ENCODE measurements around the gene CHID1. TPM values are rescaled to one million over a fixed set of nuclear protein-coding genes. Genes with fewer than 3 reads are reported as not detected.

CHID1 gene
- total and polyA plus RNA-seq, 2 of the 4 experiments (the other 2 are of a cell fraction), result 34.2 to 121 TPM

DNA sequence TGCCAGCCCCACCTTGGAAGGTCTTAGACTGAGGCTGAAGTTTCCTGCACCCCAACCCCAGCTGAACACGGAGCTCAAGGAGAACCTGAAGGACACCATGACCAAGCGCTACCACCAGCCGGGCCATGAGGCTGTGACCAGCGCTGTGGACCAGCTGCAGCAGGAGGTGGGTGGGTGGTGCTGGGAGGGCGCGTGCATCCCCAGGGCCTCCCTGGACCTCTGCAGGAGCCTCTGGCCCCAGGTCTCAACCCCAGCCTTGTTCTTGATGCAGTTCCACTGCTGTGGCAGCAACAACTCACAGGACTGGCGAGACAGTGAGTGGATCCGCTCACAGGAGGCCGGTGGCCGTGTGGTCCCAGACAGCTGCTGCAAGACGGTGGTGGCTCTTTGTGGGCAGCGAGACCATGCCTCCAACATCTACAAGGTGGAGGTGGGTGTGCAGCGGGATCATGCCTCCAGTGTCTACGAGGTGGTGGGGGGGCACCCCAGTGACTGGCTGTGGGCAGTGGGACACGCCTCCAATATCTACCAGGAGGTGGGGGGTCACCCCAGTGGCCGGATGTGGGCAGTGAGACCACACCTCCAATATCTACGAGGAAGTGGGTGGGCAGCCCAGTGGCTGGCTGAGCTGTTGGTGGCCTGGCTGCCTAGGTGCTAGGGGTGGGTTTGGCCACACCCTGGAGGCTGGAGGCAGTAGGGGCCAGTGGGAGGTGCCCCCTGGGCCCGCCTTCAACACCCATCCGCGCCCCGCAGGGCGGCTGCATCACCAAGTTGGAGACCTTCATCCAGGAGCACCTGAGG lies 73.2 kb downstream of the CHID1 start:
- Histone ChIP-seq H4K91ac (ENCODE audit: insufficient read depth, low read depth, low read length) (no peak overlapping the region), H3K9ac (ENCODE audit: low read depth, low read length) (no peak overlapping the region), H2AK5ac (ENCODE audit: low read depth, low read length) (no peak overlapping the region), H4K5ac (ENCODE audit: low read depth, low read length) (no peak overlapping the region), H3K56ac (ENCODE audit: extremely low read depth, insufficient read depth, low read length) (no peak overlapping the region), H3K4ac (ENCODE audit: low read depth, low read length) (no peak overlapping the region), H3K4me1 (ENCODE audit: control insufficient read depth, insufficient read depth, low read length) (peaks cover 25% of the 10 kb centered on the region), H4K8ac (ENCODE audit: low read depth in 2 of 2, low read length in 2 of 2) (peak overlapping the region in 1 of 2 experiments; percentile 17; a peak in 1 of 4 replicates), H2BK120ac (ENCODE audit: low read depth, low read length) (no peak overlapping the region), H4K20me1 (ENCODE audit: insufficient read depth, low read length) (peaks cover 87% of the 10 kb centered on the region), H3K23ac (ENCODE audit: low read depth, low read length) (no peak overlapping the region), H3K27ac (ENCODE audit: insufficient read depth, low read length) (no peak overlapping the region), H3K36me3 (ENCODE audit: control insufficient read depth, insufficient read depth, low read length) (peaks cover 52% of the 10 kb centered on the region), H2AFZ (replicated peaks; ENCODE audit: low read length, poor library complexity) (no peak overlapping the region), H2BK5ac (ENCODE audit: low read depth, low read length, poor library complexity, severe bottlenecking) (no peak overlapping the region), H2BK15ac (ENCODE audit: low read depth, low read length) (no peak overlapping the region), H3K27me3 (ENCODE audit: control insufficient read depth, insufficient read depth, low read length) (no peaks in the 10 kb centered on the region), H2AK9ac (replicated peaks; ENCODE audit: low read depth, low read length, poor library complexity) (peak overlapping the region; percentile 82), H3K18ac (ENCODE audit: low read depth, low read length) (no peak overlapping the region), H2BK20ac (ENCODE audit: low read depth, low read length) (no peak overlapping the region), H3K14ac (replicated peaks; ENCODE audit: low read depth, low read length) (no peak overlapping the region), H3K9me3 (ENCODE audit: control insufficient read depth, insufficient read depth, low read length) (no peaks in the 10 kb centered on the region), H3K4me3 (ENCODE audit: insufficient read depth, low read depth, low read length) (no peak overlapping the region), H3K9me1 (ENCODE audit: insufficient read depth, low read length) (peaks cover 24% of the 10 kb centered on the region), H3K4me2 (ENCODE audit: low read depth, low read length) (no peak overlapping the region), H3K79me1 (ENCODE audit: low read depth in 1 of 2, low read length in 2 of 2) (peaks cover 19 to 74% of the 10 kb centered on the region in 2 experiments; a peak in 3 of 4 replicates)
- in situ Hi-C loops (cut with MboI; ENCODE audit: low sequenced_read_pairs) (no loop called here), dilution Hi-C loops (cut with HindIII; ENCODE audit: low sequenced_read_pairs, unreplicated experiment) (no loop called here), intact Hi-C loops (cut with micrococcal nuclease) (no loop called here)
- 91% methylated on average over 6 of the region's 22 CpGs; no CpG with 5 or more reads in 1 of the 2 experiments for WGBS, 2 experiments (ENCODE audit: extremely low coverage in 2 of 2, insufficient read length in 1 of 2)
- ChIA-PET POLR2A (ENCODE audit: unreplicated experiment) (interaction anchor here (1.8 kb wide), 1 partner anchor 18 kb away, joined by 5 read pairs; the partner anchor contains the start of gene PNPLA2), CTCF (interaction anchor here (0.7 kb wide), 1 partner anchor 9 kb away, joined by 3 read pairs; no protein-coding TSS in a partner anchor)
- ATAC-seq (ENCODE audit: low read depth), result no peak
- no peak for TF ChIP-seq MXI1 (IDR thresholded peaks at IDR 0.05; ENCODE audit: borderline replicate concordance, low read depth, low read length)
- peak; percentile 26; the same call in 1 of the 2 replicates for TF ChIP-seq POLR2A (IDR thresholded peaks at IDR 0.05; ENCODE audit: low read depth, low read length)
- no peak for TF ChIP-seq RAD21 (IDR thresholded peaks at IDR 0.05; ENCODE audit: low read length)
- TF ChIP-seq MAZ (IDR thresholded peaks at IDR 0.05; ENCODE audit: borderline replicate concordance, low read depth, low read length), result no peak
- TF ChIP-seq RCOR1 (IDR thresholded peaks at IDR 0.05; ENCODE audit: insufficient replicate concordance, low read length), result no peak
- BruUV-seq (replicated peaks), result no TSS peak
- DNase-seq, result no peak
